Neural progenitor cell (in vitro differentiated cells): ENCODE results near the gene MPP1. TPM values are rescaled to one million over a fixed set of nuclear protein-coding genes. Genes with fewer than 3 reads are reported as not detected.

ENCODE experiments used
- DNase-seq: peaks from one replicate; pipeline ENCODE4 v3.0.0-alpha.2; 2016; ENCODE audit warnings: low spot score
- H2AFZ ChIP-seq: fragments of 200-600 bp; sonication (generic); replicated peaks from 2 replicates; pipeline ENCODE4 v1.6.1; 2016; ENCODE audit warnings: antibody characterized with exemption
- H3F3A ChIP-seq: fragments of 200-600 bp; sonication (generic); 2 replicates; pipeline ENCODE4 v1.6.1; 2016; ENCODE audit warnings: antibody characterized with exemption, low read depth
- H3K27ac ChIP-seq: fragments of 200-600 bp; sonication (generic); 2 replicates; pipeline ENCODE4 v1.5.1; 2016; ENCODE audit warnings: mild to moderate bottlenecking
- H3K27me3 ChIP-seq: fragments of 200-600 bp; sonication (generic); 2 replicates; pipeline ENCODE4 v1.6.1; 2016; ENCODE audit warnings: mild to moderate bottlenecking, moderate library complexity
- H3K36me3 ChIP-seq: fragments of 200-600 bp; sonication (generic); 2 replicates; pipeline ENCODE4 v1.5.1; 2016
- H3K4me1 ChIP-seq: fragments of 200-600 bp; sonication (generic); 2 replicates; pipeline ENCODE4 v1.6.1; 2016; ENCODE audit warnings: mixed run types
- H3K4me2 ChIP-seq: fragments of 200-600 bp; sonication (generic); 2 replicates; pipeline ENCODE4 v1.6.1; 2016
- H3K4me3 ChIP-seq: fragments of 200-600 bp; sonication (generic); 2 replicates; pipeline ENCODE4 v1.5.1; 2016
- H3K79me2 ChIP-seq: fragments of 200-600 bp; sonication (generic); 2 replicates; pipeline ENCODE4 v1.6.1; 2016; ENCODE audit warnings: low read depth
- H3K9ac ChIP-seq: fragments of 200-600 bp; sonication (generic); 2 replicates; pipeline ENCODE4 v1.6.1; 2016
- H3K9me3 ChIP-seq: fragments of 200-600 bp; sonication (generic); 2 replicates; pipeline ENCODE4 v1.5.1; 2016; ENCODE audit warnings: low read depth
- H4K20me1 ChIP-seq: fragments of 200-600 bp; sonication (generic); 2 replicates; pipeline ENCODE4 v1.6.1; 2016; ENCODE audit warnings: low read depth
- H3K27ac Mint-ChIP-seq: 3 replicates; pipeline ENCODE4 v1.8.0; 2021; ENCODE audit warnings: mixed read lengths
- H3K27me3 Mint-ChIP-seq: 2 replicates; pipeline ENCODE4 v1.8.0; 2022; ENCODE audit warnings: low read depth, mild to moderate bottlenecking, inconsistent platforms, moderate library complexity, mixed read lengths; ENCODE audit not compliant: insufficient read depth
- H3K36me3 Mint-ChIP-seq: 3 replicates; pipeline ENCODE4 v1.8.0; 2021; ENCODE audit warnings: mixed read lengths
- H3K4me1 Mint-ChIP-seq: 3 replicates; pipeline ENCODE4 v1.8.0; 2021; ENCODE audit warnings: mixed read lengths
- H3K4me3 Mint-ChIP-seq: 3 replicates; pipeline ENCODE4 v1.8.0; 2021; ENCODE audit warnings: mild to moderate bottlenecking, moderate library complexity, mixed read lengths
- H3K9me3 Mint-ChIP-seq: 3 replicates; pipeline ENCODE4 v1.8.0; 2020; ENCODE audit warnings: mixed read lengths
- EZH2 ChIP-seq: fragments of 200-600 bp; sonication (generic); IDR thresholded peaks from 2 replicates; pipeline ENCODE4 v1.6.1; 2017; ENCODE audit warnings: antibody characterized with exemption, mild to moderate bottlenecking, moderate library complexity
- EZH2phosphoT487 ChIP-seq: fragments of 200-600 bp; sonication (generic); IDR thresholded peaks from 2 replicates; pipeline ENCODE4 v1.6.1; 2017; ENCODE audit warnings: antibody characterized with exemption
- total RNA-seq: library from RNA; depleted of rRNA; stranded (reverse); fragments of >200 nt; gene quantifications from 2 replicates; pipeline ENCODE4 v1.2.3, GENCODE V29; 2015; ENCODE audit warnings: low replicate concordance
- TF ChIP-seq, protein P1 (sequence below): fragments of 200-600 bp; sonication (generic); IDR thresholded peaks from 2 replicates; pipeline ENCODE4 v1.5.1; 2017; ENCODE audit warnings: antibody characterized with exemption, mild to moderate bottlenecking

The MPP1 gene
- 0.28 TPM in 1 of 2 replicates, not detected in the other for total RNA-seq

DNA sequence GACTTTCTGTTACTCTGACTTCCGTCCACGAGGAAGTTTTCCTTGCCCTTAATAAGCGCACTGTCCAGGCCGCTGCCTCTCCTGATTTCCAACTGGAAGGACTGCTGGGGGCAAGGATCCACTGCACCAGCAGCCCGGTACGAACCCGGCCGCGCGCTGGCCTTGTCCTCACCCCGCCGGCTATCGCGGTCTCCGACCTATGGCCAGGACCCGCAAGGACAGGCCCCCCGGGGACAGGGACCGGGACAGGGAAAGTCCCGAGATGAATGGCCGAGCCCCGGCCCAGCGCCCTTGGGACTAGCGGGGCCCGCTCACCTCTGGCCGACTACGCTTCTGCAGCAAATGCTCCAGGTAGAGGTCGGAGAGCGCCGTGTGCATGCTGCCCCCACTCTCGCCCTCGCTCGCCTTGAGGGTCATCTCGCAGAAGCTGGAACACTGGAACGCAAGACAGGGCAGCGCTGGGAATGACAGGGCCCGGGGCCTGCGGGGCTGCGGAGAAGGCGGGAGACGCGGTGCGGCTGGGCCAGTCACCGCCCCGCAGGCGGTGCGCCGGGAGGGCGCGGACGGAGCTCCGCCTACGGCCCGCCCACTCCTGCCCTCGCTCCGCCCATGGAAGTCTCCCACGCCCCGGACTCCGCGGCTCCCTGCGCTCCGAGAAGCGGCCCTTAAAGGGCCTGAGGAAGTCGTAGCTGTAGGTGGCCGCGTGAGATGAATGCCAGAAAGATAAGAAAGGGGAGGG, at the start of gene MPP1:
Gene MPP1 (minus strand): TSS at position 529 of the 739 bp plus-strand sequence. CDS start 112 bp downstream, at position 417.
- peaks cover 3% of the 10 kb centered on the region for H3F3A ChIP-seq
- peaks cover 8% of the 10 kb centered on the region for H4K20me1 ChIP-seq
- H3K9ac ChIP-seq: no peak within 1 kb of the TSS
- H3K79me2 ChIP-seq: no peaks in the 10 kb centered on the region
- peak within 1 kb of the TSS; percentile 55 for H3K4me3 ChIP-seq
- peak within 1 kb of the TSS; percentile 81 for H3K4me2 ChIP-seq
- H3K36me3 ChIP-seq: no peaks in the 10 kb centered on the region
- no peak within 1 kb of the TSS for H3K27ac Mint-ChIP-seq
- no peaks in the 10 kb centered on the region for H3K36me3 Mint-ChIP-seq
- peaks cover 32% of the 10 kb centered on the region for H3K9me3 Mint-ChIP-seq
- DNase-seq: peak; percentile 78
- H2AFZ ChIP-seq: peak within 1 kb of the TSS; percentile 59
- peaks cover 7% of the 10 kb centered on the region for H3K9me3 ChIP-seq
- peaks cover 28% of the 10 kb centered on the region for H3K4me1 Mint-ChIP-seq
- H3K27me3 ChIP-seq: peaks cover 78% of the 10 kb centered on the region
- no peak within 1 kb of the TSS for H3K27ac ChIP-seq
- TF ChIP-seq EZH2 (peak; percentile 76), EZH2phosphoT487 (peak; percentile 56)
- TF ChIP-seq, protein P1, sequence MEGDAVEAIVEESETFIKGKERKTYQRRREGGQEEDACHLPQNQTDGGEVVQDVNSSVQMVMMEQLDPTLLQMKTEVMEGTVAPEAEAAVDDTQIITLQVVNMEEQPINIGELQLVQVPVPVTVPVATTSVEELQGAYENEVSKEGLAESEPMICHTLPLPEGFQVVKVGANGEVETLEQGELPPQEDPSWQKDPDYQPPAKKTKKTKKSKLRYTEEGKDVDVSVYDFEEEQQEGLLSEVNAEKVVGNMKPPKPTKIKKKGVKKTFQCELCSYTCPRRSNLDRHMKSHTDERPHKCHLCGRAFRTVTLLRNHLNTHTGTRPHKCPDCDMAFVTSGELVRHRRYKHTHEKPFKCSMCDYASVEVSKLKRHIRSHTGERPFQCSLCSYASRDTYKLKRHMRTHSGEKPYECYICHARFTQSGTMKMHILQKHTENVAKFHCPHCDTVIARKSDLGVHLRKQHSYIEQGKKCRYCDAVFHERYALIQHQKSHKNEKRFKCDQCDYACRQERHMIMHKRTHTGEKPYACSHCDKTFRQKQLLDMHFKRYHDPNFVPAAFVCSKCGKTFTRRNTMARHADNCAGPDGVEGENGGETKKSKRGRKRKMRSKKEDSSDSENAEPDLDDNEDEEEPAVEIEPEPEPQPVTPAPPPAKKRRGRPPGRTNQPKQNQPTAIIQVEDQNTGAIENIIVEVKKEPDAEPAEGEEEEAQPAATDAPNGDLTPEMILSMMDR: no peak
- peak within 1 kb of the TSS; percentile 84 for H3K4me3 Mint-ChIP-seq
- no peaks in the 10 kb centered on the region for H3K4me1 ChIP-seq
- peaks cover 9% of the 10 kb centered on the region for H3K27me3 Mint-ChIP-seq

DNA sequence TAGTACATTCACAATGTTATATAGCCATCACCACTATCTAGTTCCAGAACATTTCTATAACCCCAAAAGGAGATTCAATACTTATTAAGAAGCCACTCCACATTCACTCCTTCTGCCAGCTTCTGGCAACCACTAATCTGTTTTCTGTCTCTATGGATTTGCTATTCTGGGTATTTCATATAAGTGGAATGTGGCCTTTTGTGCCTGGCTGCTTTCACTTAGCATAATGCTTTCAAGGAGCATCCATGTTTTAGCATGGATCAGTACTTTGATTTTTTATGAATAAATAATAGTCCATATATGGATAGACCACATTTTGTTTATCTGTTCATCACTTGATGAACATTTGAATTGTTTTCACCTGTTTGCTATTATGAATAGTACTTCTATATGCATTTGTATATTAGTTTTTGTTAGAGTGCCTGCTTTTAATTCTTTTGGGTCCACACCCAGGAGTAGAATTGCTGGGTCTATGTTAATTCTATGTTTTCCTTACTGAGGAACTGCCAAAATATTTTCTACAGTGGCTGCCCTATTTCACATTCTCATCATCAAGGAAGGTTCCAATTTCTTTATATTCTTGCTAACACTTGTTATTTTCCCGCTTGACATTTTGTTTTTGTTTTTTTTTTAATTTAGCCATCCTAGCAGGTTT, 45.8 kb upstream of the MPP1 start:
- Histone ChIP-seq H3K4me3 (no peak overlapping the region), H2AFZ (no peak overlapping the region), H3K27me3 (no peaks in the 10 kb centered on the region), H3K36me3 (no peaks in the 10 kb centered on the region), H3K9me3 (no peaks in the 10 kb centered on the region), H3K9ac (no peak overlapping the region), H3K4me1 (no peaks in the 10 kb centered on the region), H3K27ac (no peak overlapping the region), H3K79me2 (no peaks in the 10 kb centered on the region), H3K4me2 (no peak overlapping the region), H3F3A (no peaks in the 10 kb centered on the region), H4K20me1 (no peaks in the 10 kb centered on the region)
- no peaks in the 10 kb centered on the region for H3K4me1 Mint-ChIP-seq
- no peak overlapping the region for H3K4me3 Mint-ChIP-seq
- peaks cover 16% of the 10 kb centered on the region for H3K9me3 Mint-ChIP-seq
- H3K27ac Mint-ChIP-seq: no peak overlapping the region
- TF ChIP-seq EZH2phosphoT487 (no peak), EZH2 (no peak)
- TF ChIP-seq, protein P1: no peak
- DNase-seq: no peak
- H3K27me3 Mint-ChIP-seq: no peaks in the 10 kb centered on the region
- H3K36me3 Mint-ChIP-seq: no peaks in the 10 kb centered on the region

DNA sequence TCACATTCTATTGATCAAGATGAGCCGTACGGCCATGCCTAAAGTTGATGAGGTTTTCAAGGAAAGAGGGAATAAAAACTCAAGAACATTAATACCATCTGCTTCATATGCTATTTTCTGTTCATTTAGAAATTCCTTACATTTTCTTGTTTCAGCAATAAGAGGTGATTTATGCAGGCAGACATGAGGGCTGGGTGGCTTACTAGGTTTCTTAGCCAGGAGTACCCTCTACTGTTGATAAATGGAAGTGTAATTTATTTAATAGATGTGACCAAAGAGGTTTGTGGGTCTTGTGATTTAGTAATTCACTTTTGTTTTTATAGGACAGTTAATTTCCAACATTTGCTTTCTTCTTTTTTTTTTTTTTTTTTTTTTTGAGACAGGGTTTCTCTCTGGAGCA, 35.6 kb upstream of the MPP1 start:
- Mint-ChIP-seq H3K36me3 (no peaks in the 10 kb centered on the region), H3K4me1 (no peaks in the 10 kb centered on the region), H3K27me3 (peaks cover 2% of the 10 kb centered on the region), H3K9me3 (peaks cover 13% of the 10 kb centered on the region), H3K4me3 (no peak overlapping the region), H3K27ac (no peak overlapping the region)
- H3K79me2 ChIP-seq: no peaks in the 10 kb centered on the region
- no peaks in the 10 kb centered on the region for H4K20me1 ChIP-seq
- H3K4me1 ChIP-seq: no peaks in the 10 kb centered on the region
- no peak for DNase-seq
- no peak overlapping the region for H3K27ac ChIP-seq
- H3F3A ChIP-seq: no peaks in the 10 kb centered on the region
- no peak overlapping the region for H3K4me3 ChIP-seq
- no peaks in the 10 kb centered on the region for H3K9me3 ChIP-seq
- no peak overlapping the region for H3K9ac ChIP-seq
- H2AFZ ChIP-seq: no peak overlapping the region
- no peaks in the 10 kb centered on the region for H3K36me3 ChIP-seq
- H3K27me3 ChIP-seq: no peaks in the 10 kb centered on the region
- H3K4me2 ChIP-seq: no peak overlapping the region
- TF ChIP-seq EZH2phosphoT487: no peak
- TF ChIP-seq, protein P1: peak; percentile 40
- no peak for TF ChIP-seq EZH2
